ENCODE results near the gene PJA2. TPM values are rescaled to one million over a fixed set of nuclear protein-coding genes. Genes with fewer than 3 reads are reported as not detected.

Gene PJA2
- total RNA-seq, 2 experiments from 2014 or later: 88.8 to 92.9 TPM

DNA sequence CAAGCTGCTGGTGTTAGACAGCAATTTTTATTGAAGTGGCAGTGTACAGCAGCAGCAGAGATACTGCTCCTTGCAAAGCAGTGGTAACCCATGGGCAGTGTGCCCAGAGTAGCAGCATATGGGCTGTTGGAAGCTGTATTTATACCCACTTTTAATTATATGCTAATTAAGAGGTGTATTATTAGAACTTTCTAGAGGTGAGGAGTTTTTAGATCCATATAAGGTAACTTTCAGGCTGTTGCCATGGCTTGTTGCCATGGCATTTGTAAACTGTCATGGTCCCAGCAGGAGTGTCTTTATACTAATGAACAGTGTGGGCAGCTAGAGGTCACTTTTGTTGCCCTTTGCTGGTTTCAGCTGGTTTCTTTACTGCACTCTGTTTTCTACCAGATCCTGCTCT lies 3.7 kb upstream of the PJA2 start:
- Mint-ChIP-seq H3K27me3 (no peaks in the 10 kb centered on the region), H3K4me1 (ENCODE audit: low read depth) (peaks cover 21% of the 10 kb centered on the region), H3K9me3 (peaks cover 9% of the 10 kb centered on the region), H3K27ac (peak overlapping the region; percentile 9), H3K36me3 (ENCODE audit: low read depth) (peaks cover 26% of the 10 kb centered on the region), H3K4me3 (no peak overlapping the region)
- no peak overlapping the region for H3K27ac ChIP-seq (ENCODE audit: low read depth in 1 of 2, low read length in 2 of 2)
- H3K27me3 ChIP-seq (ENCODE audit: control insufficient read depth in 1 of 2, insufficient read depth in 2 of 2, low read length in 2 of 2): no peaks in the 10 kb centered on the region
- no peaks in the 10 kb centered on the region for H3K36me3 ChIP-seq (ENCODE audit: insufficient read depth, low read length)
- ATAC-seq (ENCODE audit: poor library complexity) (no peak), DNase-seq (no peak)
- ChIA-PET POLR2A (no interaction called here), CTCF (no interaction called here)
- TF ChIP-seq, protein P1, sequence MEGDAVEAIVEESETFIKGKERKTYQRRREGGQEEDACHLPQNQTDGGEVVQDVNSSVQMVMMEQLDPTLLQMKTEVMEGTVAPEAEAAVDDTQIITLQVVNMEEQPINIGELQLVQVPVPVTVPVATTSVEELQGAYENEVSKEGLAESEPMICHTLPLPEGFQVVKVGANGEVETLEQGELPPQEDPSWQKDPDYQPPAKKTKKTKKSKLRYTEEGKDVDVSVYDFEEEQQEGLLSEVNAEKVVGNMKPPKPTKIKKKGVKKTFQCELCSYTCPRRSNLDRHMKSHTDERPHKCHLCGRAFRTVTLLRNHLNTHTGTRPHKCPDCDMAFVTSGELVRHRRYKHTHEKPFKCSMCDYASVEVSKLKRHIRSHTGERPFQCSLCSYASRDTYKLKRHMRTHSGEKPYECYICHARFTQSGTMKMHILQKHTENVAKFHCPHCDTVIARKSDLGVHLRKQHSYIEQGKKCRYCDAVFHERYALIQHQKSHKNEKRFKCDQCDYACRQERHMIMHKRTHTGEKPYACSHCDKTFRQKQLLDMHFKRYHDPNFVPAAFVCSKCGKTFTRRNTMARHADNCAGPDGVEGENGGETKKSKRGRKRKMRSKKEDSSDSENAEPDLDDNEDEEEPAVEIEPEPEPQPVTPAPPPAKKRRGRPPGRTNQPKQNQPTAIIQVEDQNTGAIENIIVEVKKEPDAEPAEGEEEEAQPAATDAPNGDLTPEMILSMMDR (IDR thresholded peaks at IDR 0.05): no peak
- H3K4me1 ChIP-seq (ENCODE audit: insufficient read depth, low read length): peaks cover 10% of the 10 kb centered on the region
- intact Hi-C loops (cut with DNase I, micrococcal nuclease): loop anchor here (2.0 to 10.0 kb wide), 3 partner anchors 1031 to 1681 kb away; partner anchors contain the start of genes FBXL17 (in 1 of the 2), SLC25A46 (in 1 of the 2) and WDR36 (in 1 of the 2)
- peaks cover 0 to 5% of the 10 kb centered on the region in 2 experiments for H3K9me3 ChIP-seq (ENCODE audit: control insufficient read depth in 1 of 2, insufficient read depth in 1 of 2, low read length in 2 of 2)
- H3K4me3 ChIP-seq (ENCODE audit: low read length): no peak overlapping the region

DNA sequence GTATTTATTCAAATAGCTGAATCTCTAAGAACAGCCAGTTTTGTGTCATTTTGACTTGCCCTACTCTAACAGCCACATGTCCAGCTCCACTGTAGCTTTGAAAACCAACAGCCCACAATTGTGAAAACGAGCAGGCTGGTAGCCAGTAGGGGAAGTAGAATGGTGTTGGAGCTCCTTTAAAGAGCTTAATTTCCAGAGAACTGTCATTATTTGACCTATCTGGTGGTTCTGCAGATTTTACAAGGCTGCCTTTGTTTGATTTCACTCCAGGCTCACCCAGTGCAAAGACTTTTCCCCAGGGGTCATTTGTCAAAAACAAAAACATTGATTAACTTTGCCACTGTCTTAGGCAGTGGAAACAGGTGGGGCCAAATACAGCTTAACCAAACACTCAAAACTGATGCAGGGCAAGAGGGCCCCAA lies 3.2 kb upstream of the PJA2 start:
- peaks cover 22% of the 10 kb centered on the region for H3K4me1 Mint-ChIP-seq (ENCODE audit: low read depth)
- no peak for ATAC-seq (ENCODE audit: poor library complexity)

GRCh38 chr5:109411627-109412026 lies 1.9 kb upstream of the PJA2 start:
- Histone ChIP-seq H3K27ac (ENCODE audit: low read depth in 1 of 2, low read length in 2 of 2) (no peak overlapping the region), H3K4me3 (ENCODE audit: low read length) (no peak overlapping the region), H3K9me3 (ENCODE audit: control insufficient read depth in 1 of 2, insufficient read depth in 1 of 2, low read length in 2 of 2) (peaks cover 0 to 5% of the 10 kb centered on the region in 2 experiments), H3K27me3 (ENCODE audit: control insufficient read depth in 1 of 2, insufficient read depth in 2 of 2, low read length in 2 of 2) (no peaks in the 10 kb centered on the region), H3K4me1 (ENCODE audit: insufficient read depth, low read length) (peaks cover 10% of the 10 kb centered on the region), H3K36me3 (ENCODE audit: insufficient read depth, low read length) (no peaks in the 10 kb centered on the region)
- DNase-seq (peak in 3 of 14 experiments; percentile 20 to 70 (median 60)), ATAC-seq (ENCODE audit: poor library complexity) (peak; percentile 4)
- ChIA-PET CTCF (no interaction called here), POLR2A (interaction anchor here (3.2 kb wide), 1 partner anchor 49 kb away, joined by 9 read pairs; no protein-coding TSS in a partner anchor)
- TF ChIP-seq, protein P1 (IDR thresholded peaks at IDR 0.05): no peak
- no peaks in the 10 kb centered on the region for H3K27me3 Mint-ChIP-seq
- peaks cover 39% of the 10 kb centered on the region for H3K36me3 Mint-ChIP-seq (ENCODE audit: low read depth)
- H3K9me3 Mint-ChIP-seq: peaks cover 9% of the 10 kb centered on the region
- H3K27ac Mint-ChIP-seq: peak overlapping the region; percentile 99
- intact Hi-C loops (cut with DNase I, micrococcal nuclease): loop anchor here (2.0 to 10.0 kb wide), 5 partner anchors 663 to 1683 kb away; partner anchors contain the start of genes SLC25A46 (in 2 of the 2), FBXL17 (in 1 of the 2) and WDR36 (in 1 of the 2)
- H3K4me1 Mint-ChIP-seq (ENCODE audit: low read depth): peaks cover 35% of the 10 kb centered on the region
- H3K4me3 Mint-ChIP-seq: peak overlapping the region; percentile 59

More for the DNA sequence above, 3.2 kb upstream of the PJA2 start:
- intact Hi-C loops (cut with DNase I, micrococcal nuclease): loop anchor here (2.0 to 10.0 kb wide), 3 partner anchors 1030 to 1682 kb away; partner anchors contain the start of genes FBXL17 (in 1 of the 2), SLC25A46 (in 1 of the 2) and WDR36 (in 1 of the 2)
- H3K9me3 Mint-ChIP-seq: peaks cover 9% of the 10 kb centered on the region
- Histone ChIP-seq H3K27ac (ENCODE audit: low read depth in 1 of 2, low read length in 2 of 2) (no peak overlapping the region), H3K9me3 (ENCODE audit: control insufficient read depth in 1 of 2, insufficient read depth in 1 of 2, low read length in 2 of 2) (peaks cover 0 to 5% of the 10 kb centered on the region in 2 experiments), H3K36me3 (ENCODE audit: insufficient read depth, low read length) (no peaks in the 10 kb centered on the region), H3K27me3 (ENCODE audit: control insufficient read depth in 1 of 2, insufficient read depth in 2 of 2, low read length in 2 of 2) (no peaks in the 10 kb centered on the region), H3K4me1 (ENCODE audit: insufficient read depth, low read length) (peaks cover 10% of the 10 kb centered on the region), H3K4me3 (ENCODE audit: low read length) (no peak overlapping the region)
- H3K27me3 Mint-ChIP-seq: no peaks in the 10 kb centered on the region
- CTCF ChIA-PET: no interaction called here
- H3K27ac Mint-ChIP-seq: no peak overlapping the region
- DNase-seq: no peak
- TF ChIP-seq, protein P1 (IDR thresholded peaks at IDR 0.05): no peak
- peaks cover 27% of the 10 kb centered on the region for H3K36me3 Mint-ChIP-seq (ENCODE audit: low read depth)
- H3K4me3 Mint-ChIP-seq: no peak overlapping the region
- POLR2A ChIA-PET: no interaction called here

All from CD4-positive, alpha-beta T cell (primary cell).